K562 (cell line): ENCODE measurements around the gene ASCC1. TPM values are rescaled to one million over a fixed set of nuclear protein-coding genes. Genes with fewer than 3 reads are reported as not detected.

Source experiments
- KAT7 ChIP-seq: sonication (generic); formaldehyde crosslinking; IDR thresholded peaks from 2 replicates; pipeline ENCODE4 v1.8.0; 2022; ENCODE audit warnings: missing genetic modification reagents, mild to moderate bottlenecking, borderline replicate concordance
- LCOR ChIP-seq: sonication (generic); formaldehyde crosslinking; IDR thresholded peaks from 2 replicates; pipeline ENCODE4 v1.8.0; 2022; ENCODE audit warnings: mild to moderate bottlenecking, missing genetic modification reagents
- SREBF2 ChIP-seq: sonication (generic); formaldehyde crosslinking; IDR thresholded peaks from 2 replicates; pipeline ENCODE4 v1.4.0; 2020; ENCODE audit warnings: mild to moderate bottlenecking, missing genetic modification reagents
- XRCC5 ChIP-seq: fragments of 200-400 bp; formaldehyde crosslinking; IDR thresholded peaks from 2 replicates; pipeline ENCODE4 v1.6.1; 2017; ENCODE audit warnings: low read depth, mild to moderate bottlenecking, low read length
- ZNF644 ChIP-seq: fragments of 200-800 bp; sonication (Bioruptor generic); IDR thresholded peaks from 2 replicates; pipeline ENCODE4 v1.6.1; 2016; ENCODE audit warnings: low read depth, missing genetic modification characterization, missing compliant biosample characterization
- polyA plus RNA-seq, 8 experiments: library from polyadenylated mRNA; depleted of rRNA in 4 of 8; stranded (reverse) in 5 of 8; unstranded in 3 of 8; fragments of >200 nt; fragmentation: Nextera tagmentation in 2 of 8; fragmentation: Illumina TruSeq in 1 of 8; extraction: Ambion mirVana in 2 of 8; extraction: Trizol in 1 of 8; gene quantifications; 2 replicates each; pipeline versions ENCODE4 v1.2.1 to v1.2.3, GENCODE V29; 2011 to 2014; ENCODE audit warnings: inconsistent platforms in 1 of 8, missing spikeins in 1 of 8
- total RNA-seq, 7 experiments: library from RNA; depleted of rRNA in 6 of 7; stranded (reverse); fragments of >200 nt in 6 of 7; fragmentation: Illumina TruSeq in 2 of 7; extraction: Trizol in 2 of 7; gene quantifications; 2 replicates each; pipeline versions ENCODE4 v1.2.1 to v1.2.3, GENCODE V29; 2011 to 2021; ENCODE audit warnings: low replicate concordance in 1 of 7
- TF ChIP-seq, protein P1 (sequence below), 2 experiments: fragments of 450-650 bp in 1 of 2; sonication (generic) in 1 of 2; formaldehyde crosslinking in 1 of 2; IDR thresholded peaks; 2 replicates each; pipeline versions ENCODE4 v1.7.1 to v1.9.0; 2016 to 2022; ENCODE audit warnings: inconsistent platforms in 1 of 2, mild to moderate bottlenecking in 1 of 2, missing genetic modification reagents in 1 of 2

The ASCC1 gene
- total and polyA plus RNA-seq, 9 of the 15 experiments (the other 6 are each of a cell fraction or from before 2014, with no cell fraction given): 31.7 to 73.3 (median 52.8) TPM

DNA sequence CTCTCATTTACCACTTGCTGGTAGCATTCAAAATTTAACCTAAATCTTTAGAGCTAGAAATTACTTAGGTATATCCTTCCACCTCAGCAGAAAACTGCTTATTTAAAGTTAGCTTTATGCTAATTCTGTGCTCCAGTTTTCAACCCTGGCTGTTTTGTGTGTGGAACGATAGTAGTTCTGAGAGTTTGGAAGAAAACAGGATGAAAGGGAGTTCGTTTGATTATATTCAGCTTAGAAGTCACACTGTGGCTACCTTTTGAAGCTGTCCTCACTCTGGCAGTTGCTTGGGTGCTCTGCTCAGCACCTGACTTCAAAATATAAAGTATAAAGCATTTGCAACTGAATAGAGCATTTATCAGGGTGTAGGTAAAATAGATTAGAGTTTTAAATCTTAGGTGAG is 2.6 kb upstream of the ASCC1 start (continued):
- TF ChIP-seq, protein P1, sequence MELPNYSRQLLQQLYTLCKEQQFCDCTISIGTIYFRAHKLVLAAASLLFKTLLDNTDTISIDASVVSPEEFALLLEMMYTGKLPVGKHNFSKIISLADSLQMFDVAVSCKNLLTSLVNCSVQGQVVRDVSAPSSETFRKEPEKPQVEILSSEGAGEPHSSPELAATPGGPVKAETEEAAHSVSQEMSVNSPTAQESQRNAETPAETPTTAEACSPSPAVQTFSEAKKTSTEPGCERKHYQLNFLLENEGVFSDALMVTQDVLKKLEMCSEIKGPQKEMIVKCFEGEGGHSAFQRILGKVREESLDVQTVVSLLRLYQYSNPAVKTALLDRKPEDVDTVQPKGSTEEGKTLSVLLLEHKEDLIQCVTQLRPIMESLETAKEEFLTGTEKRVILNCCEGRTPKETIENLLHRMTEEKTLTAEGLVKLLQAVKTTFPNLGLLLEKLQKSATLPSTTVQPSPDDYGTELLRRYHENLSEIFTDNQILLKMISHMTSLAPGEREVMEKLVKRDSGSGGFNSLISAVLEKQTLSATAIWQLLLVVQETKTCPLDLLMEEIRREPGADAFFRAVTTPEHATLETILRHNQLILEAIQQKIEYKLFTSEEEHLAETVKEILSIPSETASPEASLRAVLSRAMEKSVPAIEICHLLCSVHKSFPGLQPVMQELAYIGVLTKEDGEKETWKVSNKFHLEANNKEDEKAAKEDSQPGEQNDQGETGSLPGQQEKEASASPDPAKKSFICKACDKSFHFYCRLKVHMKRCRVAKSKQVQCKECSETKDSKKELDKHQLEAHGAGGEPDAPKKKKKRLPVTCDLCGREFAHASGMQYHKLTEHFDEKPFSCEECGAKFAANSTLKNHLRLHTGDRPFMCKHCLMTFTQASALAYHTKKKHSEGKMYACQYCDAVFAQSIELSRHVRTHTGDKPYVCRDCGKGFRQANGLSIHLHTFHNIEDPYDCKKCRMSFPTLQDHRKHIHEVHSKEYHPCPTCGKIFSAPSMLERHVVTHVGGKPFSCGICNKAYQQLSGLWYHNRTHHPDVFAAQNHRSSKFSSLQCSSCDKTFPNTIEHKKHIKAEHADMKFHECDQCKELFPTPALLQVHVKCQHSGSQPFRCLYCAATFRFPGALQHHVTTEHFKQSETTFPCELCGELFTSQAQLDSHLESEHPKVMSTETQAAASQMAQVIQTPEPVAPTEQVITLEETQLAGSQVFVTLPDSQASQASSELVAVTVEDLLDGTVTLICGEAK (IDR thresholded peaks at IDR 0.05): 0 out of 2 replicates have a peak, but pooled peaks have one; percentile 24
- TF ChIP-seq, protein P1 (CRISPR knock-in tag; IDR thresholded peaks at IDR 0.05): no peak
- TF ChIP-seq ZNF644 (tag) (no peak), KAT7 (CRISPR knock-in tag) (0 out of 2 replicates have a peak, but pooled peaks have one; percentile 27), LCOR (CRISPR knock-in tag) (0 out of 2 replicates have a peak, but pooled peaks have one; percentile 32), XRCC5 (no peak), SREBF2 (CRISPR knock-in tag) (no peak)
